NCI-H82 (cell line): ENCODE results near the gene GRK5.
"Not testable (repeated sequence)": the region's sequence is repeated elsewhere in the genome, so short reads cannot be mapped to it uniquely, and the experiment has no call there.

ENCODE experiments used
- DNase-seq: peaks from one replicate; lab custom pipeline; 2025; lab: John Stamatoyannopoulos, UW

Gene GRK5

DNA sequence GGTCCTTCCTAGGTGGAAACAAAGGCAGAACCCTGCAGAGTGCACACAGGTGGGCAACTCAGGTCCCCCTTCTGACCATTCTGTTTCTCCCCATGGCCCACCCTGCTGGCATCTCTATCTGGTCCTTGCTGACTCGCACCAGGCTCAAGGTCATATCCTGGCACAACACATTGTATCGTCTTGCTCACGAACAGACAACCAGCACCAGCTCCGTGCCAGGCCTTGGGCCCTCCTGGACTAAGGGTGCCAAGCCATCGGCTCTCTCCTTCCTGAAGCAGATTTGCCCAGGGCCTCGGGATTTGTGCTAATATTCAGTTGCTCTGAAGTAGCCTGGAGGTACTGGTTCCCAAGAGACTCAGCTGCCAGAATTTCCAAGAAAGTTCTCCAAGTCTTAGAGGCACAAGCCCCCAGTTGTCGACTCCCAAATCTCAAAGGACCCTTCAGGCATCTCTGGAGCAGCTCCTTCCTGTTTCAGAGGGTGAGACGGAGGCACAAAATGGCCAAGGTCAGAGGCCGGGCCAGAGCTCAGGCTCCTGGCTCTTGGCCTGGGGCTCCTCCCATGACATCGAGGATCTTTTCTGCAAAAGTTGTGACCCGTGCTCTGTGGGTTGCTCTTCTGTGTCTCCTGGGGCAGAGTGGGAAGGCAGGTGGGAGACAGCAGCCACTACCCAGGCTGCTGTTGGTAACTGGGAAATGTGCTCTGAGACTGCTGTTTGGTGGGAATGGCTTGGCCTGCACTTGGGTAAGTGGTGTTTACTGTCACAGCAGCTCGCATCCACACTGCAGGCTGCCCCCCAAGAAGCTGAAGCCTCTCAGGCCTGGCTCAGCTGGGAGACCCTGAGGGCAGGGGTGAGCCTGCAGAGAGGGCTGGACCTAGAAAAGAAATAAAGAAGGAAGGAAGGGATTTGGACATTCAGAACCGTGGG, 213.8 kb downstream of the GRK5 start:
- DNase-seq: no peak

GRCh38 chr10:119421891-119422681, 214.7 kb downstream of the GRK5 start:
- peak; percentile 34 for DNase-seq

DNA sequence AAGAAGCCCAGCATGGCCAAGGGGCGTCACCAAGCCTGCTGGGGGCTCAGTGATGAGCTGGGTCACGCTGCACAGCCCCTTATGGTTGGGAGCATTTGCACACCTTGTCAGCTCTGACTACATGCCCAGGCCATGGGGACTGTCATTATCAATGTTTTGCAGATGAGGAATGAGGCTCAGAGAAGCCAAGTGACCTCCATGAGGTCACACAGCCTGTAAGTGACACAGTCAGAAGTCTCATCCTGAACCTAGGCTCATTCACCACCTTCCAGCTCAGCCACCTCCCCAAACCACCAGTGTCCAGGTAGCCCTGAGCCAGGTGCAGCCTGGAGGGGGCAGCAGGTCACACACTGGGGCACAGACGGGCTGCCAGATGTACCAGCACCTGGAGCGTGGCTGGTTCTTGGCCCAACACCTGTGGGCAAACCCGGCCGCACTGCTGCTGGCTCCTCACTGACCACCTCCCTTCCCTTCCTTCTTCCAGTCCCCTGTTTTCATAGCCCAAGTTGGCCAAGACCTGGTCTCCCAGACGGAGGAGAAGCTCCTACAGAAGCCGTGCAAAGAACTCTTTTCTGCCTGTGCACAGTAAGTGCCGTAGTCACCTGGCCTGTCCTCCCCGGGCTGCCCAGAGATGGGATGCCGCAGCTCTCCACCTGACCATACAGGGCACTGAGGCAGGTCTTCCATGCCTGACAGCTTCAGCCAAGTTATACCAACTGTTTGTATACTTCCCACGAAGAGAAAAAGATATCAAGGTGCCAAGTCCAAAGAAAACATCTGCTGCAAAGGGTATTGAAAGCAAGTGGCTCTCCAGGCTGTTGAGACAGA, 215.5 kb downstream of the GRK5 start:
- no peak for DNase-seq

- DNase-seq: no peak
Observed at GRCh38 chr10:119423510-119424257, 216.3 kb downstream of the GRK5 start.

- DNase-seq: no peak
Observed at GRCh38 chr10:119424258-119424975, 217.0 kb downstream of the GRK5 start.

DNA sequence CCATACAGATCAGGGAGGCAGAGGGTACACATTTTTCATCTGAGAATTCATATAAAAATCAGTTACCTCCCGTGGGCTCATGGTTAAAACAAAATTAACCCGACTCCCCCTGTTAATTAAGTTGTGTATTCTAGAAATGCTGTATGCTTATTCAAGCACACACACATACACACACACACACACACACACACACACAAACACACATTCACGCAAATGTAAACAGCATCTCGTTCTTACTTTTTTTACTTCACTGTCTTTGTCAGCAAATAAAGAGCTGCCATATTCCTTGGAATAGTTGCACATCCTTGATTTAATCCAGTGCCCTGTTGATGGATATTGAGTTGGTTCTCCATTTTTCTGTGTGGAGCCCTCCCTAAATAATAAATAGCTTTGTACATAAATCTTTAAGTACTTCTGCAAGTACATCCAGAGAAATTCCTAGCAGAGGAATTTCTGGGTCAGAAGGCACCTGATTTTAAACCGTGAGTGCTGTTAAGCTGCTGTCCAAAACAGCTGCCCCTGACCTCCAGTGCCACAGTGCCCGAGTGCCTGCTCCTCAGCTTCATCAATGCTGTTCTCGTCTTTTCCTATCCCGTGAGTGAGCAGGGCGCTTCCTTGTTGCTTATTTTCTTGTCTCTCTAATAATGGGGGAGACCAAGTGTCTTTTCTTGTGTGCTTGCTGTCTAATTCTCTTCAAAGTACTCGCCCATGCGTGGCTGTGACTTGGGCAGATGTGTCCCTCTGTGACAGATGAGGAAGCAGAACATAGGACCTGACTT, 217.9 kb downstream of the GRK5 start:
- DNase-seq: no peak

DNA sequence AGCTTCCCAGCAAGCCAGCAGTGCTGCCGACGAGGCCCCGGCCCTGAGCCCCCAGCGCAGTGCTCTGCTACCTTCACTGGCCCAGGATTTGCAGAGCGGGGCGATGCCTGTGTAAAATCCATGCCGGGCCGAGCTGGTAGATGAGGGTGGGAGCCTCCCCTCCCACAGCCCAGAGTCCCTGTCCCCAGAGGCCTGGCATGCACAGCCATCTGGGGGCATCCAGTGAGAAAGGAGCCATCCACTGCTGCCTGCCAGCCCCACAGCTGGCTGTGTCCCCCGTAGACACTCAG, 218.5 kb downstream of the GRK5 start:
- no peak for DNase-seq

DNA sequence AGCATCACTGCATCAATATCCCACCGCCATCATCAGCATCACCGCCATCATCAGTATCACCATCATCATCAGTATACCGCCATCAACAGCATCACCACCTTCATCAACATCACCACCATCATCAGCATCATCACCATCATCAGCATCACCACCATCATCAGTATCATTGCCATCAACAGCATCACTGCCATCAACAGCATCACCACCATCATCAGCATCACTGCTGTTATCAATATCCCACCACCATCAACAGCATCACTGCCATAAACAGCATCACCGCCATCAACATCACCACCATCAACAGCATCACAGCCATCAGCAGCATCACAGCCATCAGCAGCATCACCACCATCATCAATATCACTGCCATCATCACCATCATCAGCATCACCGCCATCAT, 219.3 kb downstream of the GRK5 start:
- no peak for DNase-seq

DNA sequence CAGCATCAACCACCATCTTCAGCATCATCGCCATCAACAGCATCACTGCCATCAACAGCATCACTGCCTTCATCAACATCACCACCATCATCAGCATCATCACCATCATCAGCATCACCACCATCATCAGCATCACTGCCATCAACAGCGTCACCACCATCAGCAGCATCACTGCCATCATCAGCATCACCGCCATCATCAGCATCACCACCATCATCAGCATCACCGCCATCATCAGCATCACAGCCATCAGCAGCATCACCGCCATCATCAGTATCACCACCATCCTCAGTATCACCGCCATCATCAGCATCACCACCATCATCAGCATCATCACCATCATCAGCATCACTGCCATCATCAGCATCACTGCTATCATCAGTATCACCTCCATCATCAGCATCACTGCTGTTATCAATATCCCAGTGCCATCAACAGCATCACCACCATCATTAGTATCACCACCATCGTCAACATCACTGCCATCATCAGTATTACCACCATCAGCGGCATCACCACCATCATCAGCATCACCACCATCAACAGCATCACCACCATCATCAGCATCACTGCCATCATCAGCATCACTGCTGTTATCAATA, 220.0 kb downstream of the GRK5 start:
- no peak for DNase-seq

GRCh38 chr10:119428789-119429188, 221.4 kb downstream of the GRK5 start:
- no peak for DNase-seq

DNA sequence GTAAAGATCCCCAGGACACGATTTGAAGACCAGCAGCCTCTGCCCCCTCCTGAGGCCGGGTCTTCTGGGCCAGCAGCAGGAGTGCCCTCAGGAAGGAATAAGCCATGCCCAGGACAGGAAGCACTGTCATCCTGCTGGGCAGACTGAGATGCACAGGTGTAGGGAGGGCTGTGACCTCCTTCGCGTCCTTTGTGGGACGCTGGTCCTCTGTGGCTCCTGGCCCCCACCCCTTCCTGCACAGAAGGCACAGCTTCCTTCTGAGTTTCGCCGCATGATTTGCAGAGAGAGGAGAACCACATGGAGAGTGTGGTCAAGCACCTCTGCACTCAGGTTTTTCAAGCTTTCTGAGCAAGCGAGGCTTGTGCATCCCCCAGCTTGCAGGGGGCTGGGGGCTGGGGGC, 222.4 kb downstream of the GRK5 start:
- DNase-seq: no peak

DNA sequence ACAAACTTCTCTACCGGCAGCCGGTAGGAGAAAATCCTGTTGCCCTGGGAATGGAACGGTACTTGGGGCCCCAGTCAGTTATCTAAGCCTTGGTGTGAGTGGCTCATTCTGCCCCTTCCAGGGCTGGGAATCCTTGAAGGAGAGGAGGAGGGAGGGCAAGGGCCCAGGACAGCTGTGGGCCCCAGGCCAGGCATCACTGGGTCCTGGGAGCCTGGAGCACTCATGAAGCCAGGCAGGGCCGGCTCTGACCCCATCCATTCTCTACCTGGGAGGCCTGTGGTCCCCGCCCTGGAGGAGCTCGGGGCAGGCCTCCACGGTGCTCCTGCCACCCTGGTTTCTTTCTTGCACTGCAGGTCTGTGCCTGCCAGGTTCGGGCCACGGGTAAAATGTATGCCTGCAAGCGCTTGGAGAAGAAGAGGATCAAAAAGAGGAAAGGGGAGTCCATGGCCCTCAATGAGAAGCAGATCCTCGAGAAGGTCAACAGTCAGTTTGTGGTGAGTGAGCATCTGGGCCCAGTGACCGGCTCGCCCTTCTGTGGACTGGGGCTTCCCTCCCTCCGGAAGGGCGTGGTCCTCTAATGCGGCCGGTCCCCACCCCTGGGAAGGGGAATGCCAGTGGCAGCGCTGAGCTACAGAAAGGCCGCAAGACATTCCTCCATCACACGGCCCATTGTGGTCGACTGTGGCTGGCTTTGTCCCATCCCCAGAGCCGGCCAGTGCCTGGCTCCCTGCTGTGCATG, 223.8 kb downstream of the GRK5 start:
- DNase-seq: no peak

DNA sequence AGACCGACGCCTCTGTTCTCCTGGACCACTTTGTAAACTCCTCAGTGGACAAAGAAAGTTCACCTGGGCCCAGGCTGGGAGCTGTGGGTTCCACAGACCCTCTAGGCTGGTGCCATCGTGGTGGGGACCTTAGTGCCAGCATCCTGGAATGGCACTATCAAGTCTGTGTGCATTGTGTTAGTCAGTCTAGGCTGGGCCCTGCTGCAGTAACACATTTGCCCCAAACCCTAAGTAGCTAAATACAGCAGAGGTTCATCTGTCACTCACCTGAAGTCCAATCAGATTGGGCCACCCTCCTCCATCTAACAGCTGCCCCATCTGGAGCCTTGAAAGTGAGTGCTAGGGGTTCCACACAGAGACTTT, 224.4 kb downstream of the GRK5 start:
- DNase-seq: no peak

GRCh38 chr10:119434942-119435341, 227.6 kb downstream of the GRK5 start:
- not testable (repeated sequence) for DNase-seq

- DNase-seq: no peak
Observed at GRCh38 chr10:119438717-119439116, 231.3 kb downstream of the GRK5 start.

DNA sequence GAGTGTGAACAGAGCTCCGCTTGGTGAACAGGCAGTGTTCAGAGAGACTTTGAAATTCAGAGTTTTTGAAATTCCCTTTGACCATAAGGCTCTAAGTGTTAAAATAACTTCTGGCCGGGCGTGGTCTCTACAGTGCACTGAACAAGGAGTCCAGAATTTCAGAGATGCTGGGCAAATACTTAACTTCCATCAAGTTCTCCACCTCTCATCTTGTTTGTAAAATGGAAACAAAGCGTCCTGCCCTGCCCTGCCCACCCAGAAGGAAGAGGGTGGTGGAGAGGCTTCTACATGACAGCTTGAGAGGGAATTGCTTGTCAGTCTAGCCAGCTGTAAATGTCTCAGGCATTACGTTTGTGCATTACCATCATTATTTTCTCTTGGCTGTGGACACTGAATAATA, 232.6 kb downstream of the GRK5 start:
- DNase-seq: no peak

- no peak for DNase-seq
Observed at GRCh38 chr10:119441151-119441821, 233.9 kb downstream of the GRK5 start.

GRCh38 chr10:119441921-119442757, 234.8 kb downstream of the GRK5 start:
- no peak for DNase-seq
